ENCODE results near the gene MUS81.
A peak's percentile ranks its signal among the peaks of the same experiment; 100 is the strongest.

The MUS81 gene

DNA sequence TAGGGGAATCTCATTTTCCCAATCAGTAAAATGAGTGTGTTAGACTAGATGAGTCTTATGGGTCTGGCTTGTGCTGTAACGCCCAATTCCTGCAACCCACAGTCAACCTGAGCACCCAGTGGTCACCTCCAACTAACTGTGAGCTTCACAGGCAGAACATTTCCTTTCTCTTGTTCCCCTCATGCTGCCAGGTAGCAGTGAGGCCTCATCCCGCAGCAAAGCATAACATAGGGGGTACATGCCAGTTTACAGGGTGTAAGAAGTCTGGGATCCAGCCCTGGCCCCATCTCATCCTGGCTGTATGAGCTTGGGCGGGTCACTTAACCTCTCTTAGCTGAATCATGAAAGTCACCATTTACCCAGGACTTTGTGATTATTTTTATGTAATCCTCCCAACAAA, 8.7 kb downstream of the MUS81 start:
- TF ChIP-seq, protein P1, sequence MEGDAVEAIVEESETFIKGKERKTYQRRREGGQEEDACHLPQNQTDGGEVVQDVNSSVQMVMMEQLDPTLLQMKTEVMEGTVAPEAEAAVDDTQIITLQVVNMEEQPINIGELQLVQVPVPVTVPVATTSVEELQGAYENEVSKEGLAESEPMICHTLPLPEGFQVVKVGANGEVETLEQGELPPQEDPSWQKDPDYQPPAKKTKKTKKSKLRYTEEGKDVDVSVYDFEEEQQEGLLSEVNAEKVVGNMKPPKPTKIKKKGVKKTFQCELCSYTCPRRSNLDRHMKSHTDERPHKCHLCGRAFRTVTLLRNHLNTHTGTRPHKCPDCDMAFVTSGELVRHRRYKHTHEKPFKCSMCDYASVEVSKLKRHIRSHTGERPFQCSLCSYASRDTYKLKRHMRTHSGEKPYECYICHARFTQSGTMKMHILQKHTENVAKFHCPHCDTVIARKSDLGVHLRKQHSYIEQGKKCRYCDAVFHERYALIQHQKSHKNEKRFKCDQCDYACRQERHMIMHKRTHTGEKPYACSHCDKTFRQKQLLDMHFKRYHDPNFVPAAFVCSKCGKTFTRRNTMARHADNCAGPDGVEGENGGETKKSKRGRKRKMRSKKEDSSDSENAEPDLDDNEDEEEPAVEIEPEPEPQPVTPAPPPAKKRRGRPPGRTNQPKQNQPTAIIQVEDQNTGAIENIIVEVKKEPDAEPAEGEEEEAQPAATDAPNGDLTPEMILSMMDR (IDR thresholded peaks at IDR 0.05; ENCODE audit: low read depth, low read length): no peak
- H3K4me3 ChIP-seq (ENCODE audit: low read depth, low read length): no peak overlapping the region

DNA sequence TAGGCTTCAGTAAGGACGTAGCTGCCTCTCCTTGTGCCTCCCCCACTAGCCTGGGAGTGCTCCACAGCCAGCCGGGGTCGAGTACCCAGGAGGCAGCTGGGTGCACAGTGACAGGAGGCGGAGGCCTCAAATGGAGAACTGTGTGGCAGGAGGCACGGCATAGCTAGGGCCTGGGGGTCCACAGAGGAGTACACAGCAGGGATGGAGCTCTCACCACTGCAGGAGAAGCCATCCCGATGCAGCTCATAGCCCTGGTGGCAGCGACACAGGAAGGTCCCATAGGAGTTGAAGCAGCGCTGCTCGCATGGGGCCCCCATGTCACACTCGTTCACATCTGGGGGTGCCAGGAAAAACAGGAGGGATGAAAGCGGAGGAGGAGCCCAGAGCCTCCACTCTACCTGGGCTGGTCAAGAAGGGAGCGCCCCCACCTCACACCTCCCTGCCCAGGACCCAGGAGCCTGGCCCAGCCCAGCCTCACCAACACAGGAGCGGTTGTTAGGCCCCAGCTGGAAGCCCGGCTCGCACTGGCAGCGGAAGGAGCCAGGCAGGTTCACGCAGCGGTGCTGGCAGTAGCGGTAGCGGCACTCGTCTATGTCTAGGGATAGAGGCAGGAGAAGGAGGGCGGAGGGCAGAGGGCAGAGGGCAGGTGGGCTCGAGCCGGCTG, 9.5 kb downstream of the MUS81 start:
- TF ChIP-seq, protein P1 (IDR thresholded peaks at IDR 0.05; ENCODE audit: low read depth, low read length): no peak
- H3K4me3 ChIP-seq (ENCODE audit: low read depth, low read length): no peak overlapping the region

DNA sequence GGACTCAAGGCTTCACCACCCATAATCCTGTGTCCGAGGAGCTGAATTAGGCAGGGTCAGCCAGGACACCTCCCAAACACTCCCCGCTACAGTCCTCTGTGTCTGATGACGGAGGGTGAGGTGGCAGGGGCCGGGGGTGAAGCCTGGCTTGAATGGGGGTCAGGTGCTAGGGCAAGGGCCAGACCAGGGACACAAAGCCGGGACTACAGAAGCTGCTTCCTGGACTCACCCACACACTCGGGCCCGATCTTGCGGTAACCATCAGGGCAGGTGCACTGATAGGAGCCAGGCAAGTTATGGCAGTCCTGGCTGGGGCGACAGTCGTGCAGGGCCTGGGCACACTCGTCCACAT, 10.1 kb downstream of the MUS81 start:
- TF ChIP-seq, protein P1 (IDR thresholded peaks at IDR 0.05; ENCODE audit: low read depth, low read length): no peak
- H3K4me3 ChIP-seq (ENCODE audit: low read depth, low read length): no peak overlapping the region; the same call in 1 of the 2 replicates

DNA sequence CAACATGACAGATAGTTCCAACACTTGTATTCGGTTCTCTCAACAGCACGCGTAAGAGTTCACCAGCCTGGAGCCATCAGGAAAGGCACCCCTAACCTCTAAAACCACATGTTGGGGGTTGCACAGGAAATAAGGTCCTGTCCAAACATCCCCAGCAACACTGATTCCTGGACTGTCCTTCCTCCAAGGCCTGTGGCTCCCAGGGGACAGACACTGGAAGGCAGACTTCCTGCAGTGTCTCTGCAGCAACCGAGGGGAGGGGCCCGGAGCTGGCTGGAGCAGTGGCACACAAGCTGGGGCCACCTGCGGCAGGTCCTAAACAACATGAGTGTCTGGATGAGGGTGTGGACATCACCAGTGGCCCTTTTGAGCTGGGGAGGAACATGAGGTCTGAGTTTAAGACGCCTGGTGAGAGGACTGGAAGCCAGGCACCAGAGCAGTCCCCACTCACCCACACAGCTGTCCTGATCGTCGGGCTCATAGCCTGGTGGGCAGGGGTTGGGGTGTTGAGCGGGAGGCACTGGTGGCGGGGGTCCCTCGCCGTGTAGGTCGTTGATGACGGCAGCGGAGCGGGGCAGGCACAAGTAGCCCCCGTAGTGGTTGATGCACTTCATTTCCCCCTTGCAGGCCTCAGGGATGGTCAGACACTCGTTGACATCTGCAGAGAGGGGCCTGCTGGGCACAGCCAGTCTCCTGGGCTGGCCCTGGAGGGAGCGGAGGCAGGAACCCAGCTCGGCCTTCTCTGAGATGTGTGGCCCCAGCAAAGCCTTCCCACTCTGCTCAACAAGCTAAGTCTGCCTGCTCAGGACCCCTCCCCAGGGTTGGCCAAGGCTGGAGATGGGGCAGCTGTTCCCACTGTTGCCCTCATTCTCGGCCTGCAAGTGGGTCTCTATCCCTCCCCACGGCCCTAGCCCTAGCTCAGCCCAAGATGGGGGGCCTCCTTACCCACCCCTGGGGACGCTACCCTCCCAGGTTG, 10.8 kb downstream of the MUS81 start:
- TF ChIP-seq, protein P1 (IDR thresholded peaks at IDR 0.05; ENCODE audit: low read depth, low read length): no peak
- H3K4me3 ChIP-seq (ENCODE audit: low read depth, low read length): peak overlapping the region; percentile 78

DNA sequence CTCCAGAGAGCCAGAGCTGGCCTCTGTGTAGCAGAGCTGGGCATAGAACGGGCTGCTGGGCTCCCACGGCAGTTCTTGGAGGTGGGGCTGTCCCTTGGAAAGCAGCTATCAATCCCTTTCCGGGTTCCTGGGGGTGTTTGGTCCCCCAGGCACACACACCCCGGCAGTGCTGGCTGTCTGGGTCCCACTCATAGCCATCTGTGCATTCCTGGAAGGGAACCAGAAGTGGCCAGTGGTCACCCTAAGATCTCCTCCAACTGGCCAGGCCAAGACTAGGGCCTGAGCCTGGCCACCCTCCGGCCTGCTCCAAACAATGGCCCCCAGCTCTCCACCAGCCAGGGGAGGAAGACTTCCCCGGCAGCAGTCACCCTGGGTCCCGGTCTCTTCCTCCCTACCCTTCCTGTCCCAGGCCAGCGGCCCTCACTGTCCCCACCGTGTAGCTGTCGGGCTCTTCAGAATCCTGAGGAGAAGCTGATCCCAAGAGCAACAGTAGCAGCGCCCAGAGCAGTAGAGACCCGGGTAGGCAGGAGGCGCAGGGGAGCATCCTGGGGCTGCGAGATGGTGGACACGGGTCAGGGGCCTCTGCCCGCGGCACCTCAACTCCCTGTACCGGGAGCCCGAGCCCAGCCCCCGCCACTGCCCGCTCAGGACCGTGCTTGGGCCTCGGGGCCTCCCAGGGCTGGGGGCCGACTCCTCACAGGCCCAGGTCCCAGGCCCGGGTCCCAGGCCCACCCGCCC, 11.7 kb downstream of the MUS81 start:
- TF ChIP-seq, protein P1 (IDR thresholded peaks at IDR 0.05; ENCODE audit: low read depth, low read length): no peak
- peak overlapping the region; percentile 78 for H3K4me3 ChIP-seq (ENCODE audit: low read depth, low read length)

DNA sequence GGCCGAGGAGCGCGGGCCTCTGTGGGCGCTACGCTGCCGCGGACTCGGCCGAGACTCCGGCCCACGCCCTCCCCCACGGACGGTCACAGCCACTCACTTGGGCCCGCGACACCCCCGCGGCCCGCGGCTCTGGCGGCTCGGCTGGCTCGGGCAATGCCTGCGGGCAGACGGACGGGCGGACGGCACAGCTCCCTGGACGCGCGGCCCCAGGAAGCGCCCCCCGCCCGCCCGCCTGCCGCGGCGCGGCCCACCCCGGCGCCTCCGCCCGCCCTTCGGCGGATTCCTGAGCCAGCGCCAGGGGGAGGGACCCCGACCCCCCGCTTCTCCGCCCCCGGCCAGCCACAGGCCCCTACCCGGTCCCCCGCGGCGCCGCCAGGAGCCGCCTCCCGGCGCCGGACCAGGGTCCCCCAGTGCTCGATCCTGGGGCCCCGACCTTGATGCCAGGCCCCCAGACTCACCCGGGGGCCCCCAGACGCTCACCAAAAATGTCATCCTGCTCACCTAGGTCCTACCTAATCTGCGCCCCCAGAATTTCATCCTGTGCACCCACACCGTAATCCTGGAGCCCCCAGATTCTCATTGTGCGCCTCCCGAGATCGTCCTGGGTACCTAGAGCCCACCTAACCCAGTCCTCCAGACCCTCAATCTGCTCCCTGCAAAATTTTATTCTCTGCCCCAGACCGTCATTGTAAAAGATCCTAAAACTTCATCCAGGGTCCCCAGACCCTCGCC, 12.5 kb downstream of the MUS81 start, which contains the start of gene EFEMP2:
Gene EFEMP2 (minus strand): TSS at position 215 of the 732 bp plus-strand sequence. CDS start 446 bp downstream, outside the sequence.
- TF ChIP-seq, protein P1 (IDR thresholded peaks at IDR 0.05; ENCODE audit: low read depth, low read length): no peak
- H3K4me3 ChIP-seq (ENCODE audit: low read depth, low read length): peak within 1 kb of the TSS; percentile 78
